OCI-LY7 (cell line): ENCODE results near the gene MNAT1. TPM values are rescaled to one million over a fixed set of nuclear protein-coding genes. Genes with fewer than 3 reads are reported as not detected.

Source experiments
- BruUV-seq: library from RNA; stranded (reverse); fragments of 400-500 nt; replicated peaks from 2 replicates; lab custom pipeline; 2021; lab: Mats Ljungman, UMichigan
- CTCF ChIA-PET: fragments of 300-600 bp; sonication (Branson Sonifier 250); formaldehyde crosslinking; loops from one replicate; lab custom pipeline; 2022; ENCODE audit warnings: antibody characterized with exemption; ENCODE audit not compliant: unreplicated experiment; lab: Charles Lee
- POLR2A ChIA-PET: fragments of 300-600 bp; sonication (Branson Sonifier 250); formaldehyde crosslinking; loops from one replicate; lab custom pipeline; 2022; ENCODE audit warnings: antibody characterized with exemption; lab: Charles Lee
- DNase-seq: peaks from one replicate; pipeline ENCODE4 v3.0.0-alpha.2; 2015; ENCODE audit warnings: low spot score
- H2AFZ ChIP-seq: fragments of 200-600 bp; sonication (generic), shearing (Covaris generic); 2 replicates; pipeline ENCODE4 v1.6.1; 2014; ENCODE audit warnings: mild to moderate bottlenecking, antibody characterized with exemption, low read length, moderate library complexity
- H3K27ac ChIP-seq: fragments of 200-600 bp; sonication (generic); 2 replicates; pipeline ENCODE4 v1.5.1; 2014; ENCODE audit warnings: mixed run types, low read depth, mild to moderate bottlenecking, moderate library complexity, low read length, inconsistent platforms; ENCODE audit not compliant: poor library complexity, severe bottlenecking
- H3K36me3 ChIP-seq: fragments of 200-600 bp; sonication (generic); 2 replicates; pipeline ENCODE4 v1.6.1; 2014; ENCODE audit warnings: mild to moderate bottlenecking, antibody characterized with exemption, low read length, moderate library complexity, mixed read lengths; ENCODE audit not compliant: insufficient read depth
- H3K4me1 ChIP-seq: fragments of 200-600 bp; sonication (generic); 2 replicates; pipeline ENCODE4 v1.5.1; 2014; ENCODE audit warnings: mild to moderate bottlenecking, low read length; ENCODE audit not compliant: insufficient read depth, poor library complexity, severe bottlenecking
- H3K4me2 ChIP-seq: fragments of 200-600 bp; sonication (generic); 2 replicates; pipeline ENCODE4 v1.6.1; 2014; ENCODE audit warnings: mild to moderate bottlenecking, low read length
- H3K4me3 ChIP-seq: fragments of 200-600 bp; sonication (generic); 2 replicates; pipeline ENCODE4 v1.5.1; 2014; ENCODE audit warnings: mild to moderate bottlenecking, low read depth, low read length; ENCODE audit not compliant: poor library complexity, severe bottlenecking
- H3K79me2 ChIP-seq: fragments of 200-600 bp; sonication (generic); 2 replicates; pipeline ENCODE4 v1.6.1; 2016; ENCODE audit warnings: low read depth, mild to moderate bottlenecking, low read length, moderate library complexity, mixed read lengths; ENCODE audit not compliant: insufficient read depth
- H3K9me2 ChIP-seq: fragments of 200-600 bp; sonication (generic); 2 replicates; pipeline ENCODE4 v1.6.1; 2016; ENCODE audit warnings: mild to moderate bottlenecking, low read length, mixed read lengths; ENCODE audit not compliant: insufficient read depth
- H3K9me3 ChIP-seq: fragments of 200-600 bp; sonication (generic); 2 replicates; pipeline ENCODE4 v1.6.1; 2014; ENCODE audit warnings: mild to moderate bottlenecking, mixed run types, low read length, mixed read lengths
- H4K20me1 ChIP-seq: fragments of 200-600 bp; sonication (generic); 2 replicates; pipeline ENCODE4 v1.6.1; 2014; ENCODE audit warnings: mild to moderate bottlenecking, antibody characterized with exemption, low read length, moderate library complexity, mixed read lengths; ENCODE audit not compliant: insufficient read depth
- CTCF ChIP-seq: fragments of 200-600 bp; sonication (generic); conservative IDR thresholded peaks from 2 replicates; pipeline ENCODE4 v1.5.1; 2014; ENCODE audit warnings: mild to moderate bottlenecking, antibody characterized with exemption, low read length, moderate library complexity, mixed read lengths
- EZH2phosphoT487 ChIP-seq: fragments of 200-600 bp; sonication (generic); IDR thresholded peaks from 2 replicates; pipeline ENCODE4 v1.6.1; 2018; ENCODE audit warnings: low read depth, borderline replicate concordance, mild to moderate bottlenecking, mixed run types, antibody characterized with exemption, low read length, moderate library complexity, mixed read lengths
- intact Hi-C: fragments of 100-400 bp; cut with micrococcal nuclease; formaldehyde crosslinking; loops from one replicate; pipeline ENCODE4 v1.10.0; 2022; ENCODE audit not compliant: unreplicated experiment
- total RNA-seq, 2 experiments: library from RNA; depleted of rRNA in 1 of 2; stranded (reverse); fragments of >200 nt in 1 of 2; shearing (Covaris generic) in 1 of 2; gene quantifications; 2 replicates each; pipeline ENCODE4 v1.2.3, GENCODE V29; 2014 to 2022

MNAT1 gene
- total RNA-seq, 2 experiments from 2014 or later: 58.5 to 60.9 TPM

- TF ChIP-seq CTCF (no peak), EZH2phosphoT487 (no peak)
- POLR2A ChIA-PET: interaction anchor here (1.5 kb wide), 1 partner anchor 51 kb away, joined by 5 read pairs; no protein-coding TSS in a partner anchor
- intact Hi-C loops: no loop called here
- H3K4me2 ChIP-seq: no peak overlapping the region
- no peaks in the 10 kb centered on the region for H3K9me2 ChIP-seq
- no peak overlapping the region for H3K27ac ChIP-seq
- no peaks in the 10 kb centered on the region for H3K4me1 ChIP-seq
- 0 out of 2 replicates have a peak, but pooled peaks cover 7% of the 10 kb centered on the region for H3K9me3 ChIP-seq
- H3K4me3 ChIP-seq: no peak overlapping the region
- DNase-seq: no peak
- H2AFZ ChIP-seq: no peak overlapping the region
- peaks cover 16% of the 10 kb centered on the region for H3K36me3 ChIP-seq
- no TSS peak for BruUV-seq
- H4K20me1 ChIP-seq: peaks cover 5% of the 10 kb centered on the region; the same call in 1 of the 2 replicates
- H3K79me2 ChIP-seq: peaks cover 13% of the 10 kb centered on the region; the same call in 1 of the 2 replicates
- CTCF ChIA-PET: no interaction called here
Measured at GRCh38 chr14:60786905-60787304, 52.3 kb downstream of the MNAT1 start.

GRCh38 chr14:60789656-60790055 is 55.1 kb downstream of the MNAT1 start:
- Histone ChIP-seq H3K4me1 (no peaks in the 10 kb centered on the region), H3K9me2 (no peaks in the 10 kb centered on the region), H4K20me1 (no peaks in the 10 kb centered on the region), H3K36me3 (peaks cover 21% of the 10 kb centered on the region), H3K4me2 (no peak overlapping the region), H2AFZ (no peak overlapping the region), H3K4me3 (no peak overlapping the region), H3K79me2 (peaks cover 31% of the 10 kb centered on the region; the same call in 1 of the 2 replicates), H3K27ac (no peak overlapping the region), H3K9me3 (0 out of 2 replicates have a peak, but pooled peaks cover 16% of the 10 kb centered on the region)
- no peak for DNase-seq
- POLR2A ChIA-PET: no interaction called here
- TF ChIP-seq CTCF (no peak), EZH2phosphoT487 (no peak)
- CTCF ChIA-PET: no interaction called here
- intact Hi-C loops: no loop called here
- BruUV-seq: no TSS peak

GRCh38 chr14:60790850-60791249 is 56.3 kb downstream of the MNAT1 start:
- no peak overlapping the region for H3K4me2 ChIP-seq
- H3K79me2 ChIP-seq: peaks cover 26% of the 10 kb centered on the region; the same call in 1 of the 2 replicates

More at GRCh38 chr14:60790850-60791249, 56.3 kb downstream of the MNAT1 start:
- H2AFZ ChIP-seq: no peak overlapping the region
- TF ChIP-seq EZH2phosphoT487: no peak
- no peak for TF ChIP-seq CTCF
- no peak for DNase-seq
- no peak overlapping the region for H3K27ac ChIP-seq
- peaks cover 21% of the 10 kb centered on the region for H3K36me3 ChIP-seq
- H3K9me2 ChIP-seq: no peaks in the 10 kb centered on the region
- H4K20me1 ChIP-seq: no peaks in the 10 kb centered on the region
- ChIA-PET CTCF (no interaction called here), POLR2A (interaction anchor here (0.5 kb wide), 1 partner anchor 19 kb away, joined by 6 read pairs; no protein-coding TSS in a partner anchor)
- BruUV-seq: no TSS peak
- 0 out of 2 replicates have a peak, but pooled peaks cover 16% of the 10 kb centered on the region for H3K9me3 ChIP-seq
- no peaks in the 10 kb centered on the region for H3K4me1 ChIP-seq
- intact Hi-C loops: no loop called here
- H3K4me3 ChIP-seq: no peak overlapping the region
